HG03571 (cell line): ENCODE data around the gene HGS.

Experiments
- ATAC-seq: cut with Tn5 transposase; IDR thresholded peaks from one replicate; pipeline ENCODE4 v1.9.1; 2021; ENCODE audit not compliant: unreplicated experiment

Gene HGS, protein sequence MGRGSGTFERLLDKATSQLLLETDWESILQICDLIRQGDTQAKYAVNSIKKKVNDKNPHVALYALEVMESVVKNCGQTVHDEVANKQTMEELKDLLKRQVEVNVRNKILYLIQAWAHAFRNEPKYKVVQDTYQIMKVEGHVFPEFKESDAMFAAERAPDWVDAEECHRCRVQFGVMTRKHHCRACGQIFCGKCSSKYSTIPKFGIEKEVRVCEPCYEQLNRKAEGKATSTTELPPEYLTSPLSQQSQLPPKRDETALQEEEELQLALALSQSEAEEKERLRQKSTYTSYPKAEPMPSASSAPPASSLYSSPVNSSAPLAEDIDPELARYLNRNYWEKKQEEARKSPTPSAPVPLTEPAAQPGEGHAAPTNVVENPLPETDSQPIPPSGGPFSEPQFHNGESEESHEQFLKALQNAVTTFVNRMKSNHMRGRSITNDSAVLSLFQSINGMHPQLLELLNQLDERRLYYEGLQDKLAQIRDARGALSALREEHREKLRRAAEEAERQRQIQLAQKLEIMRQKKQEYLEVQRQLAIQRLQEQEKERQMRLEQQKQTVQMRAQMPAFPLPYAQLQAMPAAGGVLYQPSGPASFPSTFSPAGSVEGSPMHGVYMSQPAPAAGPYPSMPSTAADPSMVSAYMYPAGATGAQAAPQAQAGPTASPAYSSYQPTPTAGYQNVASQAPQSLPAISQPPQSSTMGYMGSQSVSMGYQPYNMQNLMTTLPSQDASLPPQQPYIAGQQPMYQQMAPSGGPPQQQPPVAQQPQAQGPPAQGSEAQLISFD

DNA sequence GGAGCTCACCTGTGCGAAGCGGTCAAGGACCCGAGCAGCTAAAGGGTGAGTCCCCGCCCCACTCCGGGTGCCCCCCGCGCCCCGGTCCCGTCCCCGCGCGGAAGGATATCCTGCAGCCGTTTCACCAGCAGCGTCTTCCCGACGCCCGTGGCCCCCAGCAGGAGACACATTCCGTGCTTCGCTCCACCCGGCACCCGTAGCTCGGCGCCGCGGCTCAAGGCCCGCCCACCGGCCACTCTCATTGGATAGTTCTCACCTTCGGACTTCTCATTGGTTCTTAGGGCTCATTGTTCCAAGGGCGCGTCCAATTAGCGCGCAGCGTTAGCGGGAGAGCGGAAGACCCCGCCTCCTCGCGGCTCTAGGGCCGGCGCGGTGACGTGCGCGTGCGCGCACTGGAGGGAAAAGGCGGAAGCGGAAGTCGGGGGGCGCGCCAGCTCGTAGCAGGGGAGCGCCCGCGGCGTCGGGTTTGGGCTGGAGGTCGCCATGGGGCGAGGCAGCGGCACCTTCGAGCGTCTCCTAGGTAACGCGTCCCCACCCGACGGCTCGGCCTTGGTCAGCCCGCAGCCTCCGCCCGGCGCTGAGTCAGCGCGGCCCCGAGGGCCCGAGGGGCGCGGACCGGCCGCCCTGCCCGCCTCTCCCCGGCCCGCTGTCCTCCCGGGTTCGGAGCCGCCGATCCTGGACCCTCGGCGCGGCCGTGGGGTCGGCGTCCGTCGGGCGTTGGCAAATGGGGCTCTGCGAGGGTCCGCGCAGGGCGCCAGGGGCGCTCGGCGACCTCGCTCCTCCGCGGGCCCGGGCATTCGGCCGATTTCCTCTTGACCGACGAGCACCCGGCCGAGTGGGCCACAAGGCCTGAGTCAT is at the start of gene HGS, which contains the start of gene ARL16:
TSS of gene HGS (plus strand) at position 428 of the 858 bp plus-strand sequence. CDS start at position 484, 56 bp downstream.
TSS of gene ARL16 (minus strand) at position 214 of the 858 bp plus-strand sequence. CDS start at position 170, 44 bp downstream.
- ATAC-seq, result peak; percentile 88

DNA sequence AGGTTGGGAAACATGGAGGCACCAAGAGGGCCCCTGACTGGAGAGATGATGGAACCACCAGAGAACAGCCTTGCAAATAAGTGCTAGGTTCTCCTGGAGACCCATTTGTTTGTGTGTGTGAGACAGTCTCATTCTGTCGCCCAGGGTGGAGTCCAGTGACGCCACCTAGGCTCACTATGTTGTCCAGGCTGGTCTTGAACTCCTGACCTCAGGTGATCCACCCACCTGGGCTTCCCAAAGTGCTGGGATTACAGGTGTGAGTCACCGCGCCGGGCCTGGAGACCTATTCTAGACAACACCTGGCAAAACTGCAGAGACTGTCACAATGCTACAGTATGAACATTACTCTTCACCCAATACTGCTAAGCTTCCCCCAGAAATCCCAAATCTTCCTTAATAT is 48.4 kb upstream of the HGS start:
- no peak for ATAC-seq

GRCh38 chr17:81635973-81636504 is 47.8 kb upstream of the HGS start:
- no peak for ATAC-seq

DNA sequence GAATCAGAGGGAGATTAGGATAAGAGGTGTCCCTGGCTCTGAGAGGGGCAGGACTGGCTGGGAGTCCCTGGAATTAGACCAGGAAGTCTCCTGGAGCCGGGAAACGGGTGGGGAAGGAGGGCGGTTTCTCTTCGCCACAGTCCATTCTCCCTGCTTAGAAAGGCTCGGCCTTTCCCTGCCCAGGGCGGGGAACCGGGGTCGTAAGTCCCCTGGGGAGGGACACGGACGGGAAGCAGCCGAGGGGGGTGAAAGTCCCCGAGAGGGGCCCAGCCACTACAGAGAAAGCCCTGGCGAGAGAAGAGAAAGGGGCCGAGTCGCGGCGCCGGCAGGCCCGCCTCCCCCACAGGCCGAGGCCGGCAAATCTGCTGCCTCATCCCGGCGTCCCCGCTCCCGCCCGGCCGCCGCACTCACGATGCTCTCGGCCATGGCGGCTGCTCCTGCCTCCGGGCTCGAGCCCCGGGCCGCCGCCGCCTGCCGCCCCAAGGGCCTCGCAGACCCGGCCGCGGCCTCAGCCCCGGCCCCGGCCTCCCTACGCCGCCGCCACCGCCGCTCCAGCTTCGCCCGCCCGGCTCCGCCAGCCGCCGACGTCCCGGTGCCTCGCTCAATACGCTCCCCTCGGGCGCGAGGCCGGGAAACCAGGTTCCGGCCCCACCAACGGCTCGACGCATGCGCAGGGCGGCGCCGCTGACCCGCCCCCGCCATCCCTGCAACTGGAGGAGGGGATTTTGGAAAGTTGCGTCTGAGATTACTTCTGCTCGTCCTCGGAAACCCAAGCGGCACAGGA is 47.1 kb upstream of the HGS start, which contains the start of the genes NPLOC4 and TSPAN10:
TSS of gene NPLOC4 (minus strand) at position 608 of the 784 bp plus-strand sequence. CDS start at position 426, 182 bp downstream.
TSS of gene TSPAN10 (plus strand) at position 692 of the 784 bp plus-strand sequence. CDS start 5,217 bp downstream, outside the sequence.
- peak; percentile 69 for ATAC-seq

DNA sequence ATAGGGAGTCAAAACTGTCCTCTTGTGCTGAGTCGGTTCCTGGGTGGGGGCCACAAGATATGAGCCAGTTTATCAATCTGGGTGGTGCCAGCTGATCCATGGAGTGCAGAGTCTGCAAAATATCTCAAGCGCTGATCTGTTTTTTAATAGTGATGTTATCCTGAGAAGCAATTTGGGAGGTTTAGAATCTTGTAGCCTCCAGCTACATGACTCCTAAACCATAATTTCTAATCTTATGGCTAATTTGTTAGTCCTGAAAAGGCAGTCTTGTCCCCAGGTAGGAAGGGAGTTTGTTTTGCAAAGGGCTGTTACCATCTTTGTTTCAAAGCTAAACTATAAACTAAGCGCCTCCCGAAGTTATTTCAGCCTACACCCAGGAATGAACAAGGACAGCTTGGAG is 45.1 kb upstream of the HGS start:
- ATAC-seq, result no peak

DNA sequence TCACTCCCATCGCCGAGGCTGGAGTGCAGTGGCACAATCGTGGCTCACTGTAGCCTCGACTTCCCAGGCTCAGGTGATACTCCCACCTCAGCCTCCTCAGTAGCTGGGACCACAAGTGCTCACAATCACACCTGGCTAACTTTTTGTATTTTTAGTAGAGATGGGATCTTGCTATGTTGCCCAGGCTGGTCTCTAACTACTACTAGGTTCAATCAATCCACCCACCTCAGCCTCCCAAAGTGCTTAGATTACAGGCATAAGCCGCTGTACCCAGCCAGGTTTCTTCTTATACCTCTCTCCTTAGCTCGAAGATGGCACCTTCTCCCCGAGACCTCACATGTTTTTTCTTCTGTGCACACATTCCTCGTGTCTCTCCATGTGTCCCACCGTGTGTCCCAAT is 43.8 kb upstream of the HGS start:
- ATAC-seq, result no peak

DNA sequence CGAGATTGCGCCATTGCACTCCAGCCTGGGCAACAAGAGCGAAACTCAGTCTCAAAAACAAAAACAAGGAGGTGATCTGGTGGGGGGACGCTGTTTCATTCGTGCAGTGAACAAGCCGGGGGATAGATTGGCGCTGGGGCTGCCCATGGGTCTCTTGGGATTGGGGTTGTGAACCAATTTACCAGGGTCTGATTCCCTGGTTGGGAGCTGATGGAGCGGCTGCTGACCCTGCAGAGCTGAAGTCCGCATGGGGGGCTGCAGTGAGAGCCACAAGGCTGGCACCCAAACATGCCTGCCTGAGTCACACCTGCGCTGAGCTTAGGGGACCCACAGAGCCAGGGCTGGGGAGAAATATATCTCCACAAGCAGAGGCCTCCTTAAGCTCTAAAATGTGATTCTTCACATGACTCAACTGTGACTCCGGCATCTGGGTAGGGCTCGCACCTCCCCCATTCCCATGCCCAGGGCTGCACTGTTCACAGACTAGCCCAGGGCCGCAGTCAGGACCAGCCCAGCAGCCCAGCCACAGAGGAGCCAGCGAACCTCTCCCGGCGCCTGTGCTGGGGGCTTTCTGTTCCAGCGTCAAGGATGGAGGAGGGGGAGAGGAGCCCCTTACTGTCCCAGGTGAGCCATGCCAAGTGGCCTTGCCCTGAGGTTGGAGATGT is 41.9 kb upstream of the HGS start:
- no peak for ATAC-seq

DNA sequence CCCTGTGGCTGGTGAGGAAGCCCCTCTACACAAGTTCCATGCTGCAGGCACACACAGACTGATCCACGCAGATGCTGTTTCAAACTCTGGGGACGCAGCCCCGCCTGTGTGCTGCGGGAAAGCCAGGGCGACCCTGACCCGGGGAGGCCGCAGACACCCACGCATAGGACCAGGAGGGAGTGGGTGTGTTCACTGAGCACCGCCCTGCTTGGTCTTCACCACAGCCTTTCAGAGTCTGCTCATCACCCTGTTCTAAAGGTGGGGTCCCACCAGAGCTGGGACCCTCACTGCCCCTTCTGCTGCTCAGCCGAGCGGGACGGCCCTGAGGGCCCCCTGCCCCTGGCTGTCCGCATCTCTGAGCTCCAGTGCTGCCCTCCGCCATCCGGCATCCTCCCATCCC is 39.3 kb upstream of the HGS start:
- ATAC-seq, result no peak

DNA sequence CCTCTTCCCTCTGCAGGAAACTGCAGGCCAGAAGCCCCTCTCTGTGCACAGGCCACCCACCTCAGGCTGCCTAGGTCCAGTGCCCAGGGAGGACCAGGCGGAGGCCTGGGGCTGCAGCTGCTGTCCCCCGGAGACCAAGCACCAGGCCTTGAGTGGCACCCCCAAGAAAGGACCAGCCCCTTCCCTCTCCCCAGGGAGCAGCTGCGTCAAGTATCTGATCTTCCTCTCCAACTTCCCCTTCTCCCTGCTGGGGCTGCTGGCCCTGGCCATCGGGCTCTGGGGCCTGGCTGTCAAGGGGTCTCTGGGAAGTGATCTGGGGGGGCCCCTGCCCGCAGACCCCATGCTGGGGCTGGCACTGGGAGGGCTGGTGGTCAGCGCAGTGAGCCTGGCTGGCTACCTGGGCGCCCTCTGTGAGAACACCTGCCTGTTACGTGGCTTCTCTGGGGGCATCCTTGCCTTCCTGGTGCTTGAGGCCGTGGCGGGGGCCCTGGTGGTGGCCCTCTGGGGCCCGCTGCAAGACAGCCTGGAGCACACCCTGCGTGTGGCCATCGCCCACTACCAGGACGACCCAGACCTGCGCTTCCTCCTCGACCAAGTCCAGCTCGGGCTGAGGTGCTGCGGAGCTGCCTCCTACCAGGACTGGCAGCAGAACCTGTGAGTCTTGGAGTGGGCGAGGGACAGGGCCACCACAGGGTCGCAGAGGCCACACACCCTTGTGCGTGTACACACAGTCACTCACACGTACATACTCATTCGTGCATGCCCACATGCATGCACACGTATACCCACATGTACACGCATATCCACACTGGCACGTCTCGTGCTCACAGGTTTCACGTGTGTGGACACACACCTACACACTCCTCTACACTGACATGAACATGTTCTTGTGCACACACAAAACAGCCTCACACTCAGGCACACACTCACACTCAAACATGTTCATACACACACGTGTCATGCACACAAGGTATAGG is 38.5 kb upstream of the HGS start:
- ATAC-seq, result no peak

DNA sequence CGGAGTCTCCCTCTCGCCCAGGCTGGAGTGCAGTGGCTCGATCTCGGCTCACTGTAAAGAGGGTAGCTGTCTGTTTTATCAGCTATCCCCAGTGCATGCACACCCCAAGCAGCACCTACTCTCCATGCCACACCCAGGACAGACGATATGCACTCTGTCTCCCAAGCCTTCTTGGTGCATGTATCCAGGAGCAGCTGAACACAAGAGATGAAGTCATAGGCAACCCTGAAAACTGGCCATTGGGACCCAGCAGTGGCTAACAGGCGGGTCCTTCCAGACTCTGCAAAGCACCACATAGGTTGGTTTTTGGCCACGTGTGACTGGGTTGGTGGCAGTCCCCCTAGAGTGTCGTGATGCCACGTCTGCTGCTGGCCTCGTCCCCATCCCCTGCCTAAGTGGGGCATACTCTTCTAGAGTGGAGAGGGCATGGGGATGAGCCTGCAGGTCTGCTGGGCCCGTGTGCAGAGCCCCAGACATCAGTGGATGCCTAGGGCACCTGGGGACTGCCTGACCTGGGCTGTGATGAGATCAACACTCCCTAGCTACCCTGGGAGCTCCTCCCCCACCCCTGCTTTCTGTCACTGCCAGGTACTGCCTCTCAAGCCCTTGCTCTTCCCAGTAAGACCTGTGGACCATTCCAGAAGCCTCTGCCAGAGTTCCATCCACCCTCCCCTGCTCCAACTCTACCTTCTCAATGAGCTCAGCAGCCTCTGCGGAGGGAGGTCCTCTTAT is 36.8 kb upstream of the HGS start:
- ATAC-seq, result no peak

GRCh38 chr17:81647640-81648012 is 36.2 kb upstream of the HGS start:
- ATAC-seq, result no peak

GRCh38 chr17:81648013-81648706 is 35.7 kb upstream of the HGS start:
- no peak for ATAC-seq

GRCh38 chr17:81648707-81649085 is 35.1 kb upstream of the HGS start:
- no peak for ATAC-seq

GRCh38 chr17:81650951-81651350 is 32.9 kb upstream of the HGS start:
- ATAC-seq, result no peak

GRCh38 chr17:81651692-81652091 is 32.1 kb upstream of the HGS start:
- no peak for ATAC-seq

GRCh38 chr17:81652906-81653771 is 30.7 kb upstream of the HGS start:
- ATAC-seq, result no peak
